HG02610 (cell line): ENCODE measurements around the gene LRFN4.
"Not testable (repeated sequence)": the region's sequence is repeated elsewhere in the genome, so short reads cannot be mapped to it uniquely, and the experiment has no call there.

Experiments used
- ATAC-seq: cut with Tn5 transposase; IDR thresholded peaks from one replicate; pipeline ENCODE4 v1.9.1; 2021; ENCODE audit warnings: mild to moderate bottlenecking, moderate library complexity; ENCODE audit not compliant: unreplicated experiment

The LRFN4 gene

GRCh38 chr11:66856496-66857233 lies at the start of gene LRFN4:
Gene LRFN4, plus strand, starts transcription at chr11:66857064. Its CDS starts 681 bp downstream, at chr11:66857745.
- peak; percentile 26 for ATAC-seq

- no peak for ATAC-seq
Observed at GRCh38 chr11:66809592-66809991, 47.3 kb upstream of the LRFN4 start.

- ATAC-seq = no peak
Observed at GRCh38 chr11:66810576-66811185, 46.2 kb upstream of the LRFN4 start.

GRCh38 chr11:66814678-66815077 lies 42.2 kb upstream of the LRFN4 start:
- ATAC-seq = no peak

GRCh38 chr11:66815646-66816045 lies 41.2 kb upstream of the LRFN4 start:
- ATAC-seq = no peak

- ATAC-seq = no peak
Observed at GRCh38 chr11:66818231-66818955, 38.5 kb upstream of the LRFN4 start.

GRCh38 chr11:66820381-66820780 lies 36.5 kb upstream of the LRFN4 start:
- no peak for ATAC-seq

GRCh38 chr11:66820901-66821300 lies 36.0 kb upstream of the LRFN4 start:
- ATAC-seq = no peak

- no peak for ATAC-seq
Observed at GRCh38 chr11:66823700-66824099, 33.2 kb upstream of the LRFN4 start.

GRCh38 chr11:66824573-66824972 lies 32.3 kb upstream of the LRFN4 start:
- ATAC-seq = not testable (repeated sequence)

GRCh38 chr11:66834539-66834845 lies 22.4 kb upstream of the LRFN4 start:
- no peak for ATAC-seq

GRCh38 chr11:66834943-66835342 lies 21.9 kb upstream of the LRFN4 start:
- ATAC-seq = no peak

- no peak for ATAC-seq
Observed at GRCh38 chr11:66835768-66836405, 21.0 kb upstream of the LRFN4 start.

- ATAC-seq = no peak
Observed at GRCh38 chr11:66840317-66841091, 16.4 kb upstream of the LRFN4 start.

- ATAC-seq = no peak
Observed at GRCh38 chr11:66841861-66842260, 15.0 kb upstream of the LRFN4 start.

GRCh38 chr11:66842501-66842895 lies 14.4 kb upstream of the LRFN4 start:
- ATAC-seq = no peak

GRCh38 chr11:66842896-66843775 lies 13.7 kb upstream of the LRFN4 start, which contains the start of gene RCE1:
Gene RCE1, plus strand, starts transcription at chr11:66843441. Its CDS starts 15 bp downstream, at chr11:66843456.
- ATAC-seq = peak; percentile 74

GRCh38 chr11:66843776-66844495 lies 12.9 kb upstream of the LRFN4 start:
- ATAC-seq = no peak

GRCh38 chr11:66844496-66845142 lies 12.2 kb upstream of the LRFN4 start:
- no peak for ATAC-seq
